ENCODE data around the gene DHX16. TPM values are rescaled to one million over a fixed set of nuclear protein-coding genes. Genes with fewer than 3 reads are reported as not detected.
A peak's percentile ranks its signal among the peaks of the same experiment; 100 is the strongest.

Gene DHX16
- total RNA-seq, 1 experiment from 2014 or later, result 32.2 TPM

DNA sequence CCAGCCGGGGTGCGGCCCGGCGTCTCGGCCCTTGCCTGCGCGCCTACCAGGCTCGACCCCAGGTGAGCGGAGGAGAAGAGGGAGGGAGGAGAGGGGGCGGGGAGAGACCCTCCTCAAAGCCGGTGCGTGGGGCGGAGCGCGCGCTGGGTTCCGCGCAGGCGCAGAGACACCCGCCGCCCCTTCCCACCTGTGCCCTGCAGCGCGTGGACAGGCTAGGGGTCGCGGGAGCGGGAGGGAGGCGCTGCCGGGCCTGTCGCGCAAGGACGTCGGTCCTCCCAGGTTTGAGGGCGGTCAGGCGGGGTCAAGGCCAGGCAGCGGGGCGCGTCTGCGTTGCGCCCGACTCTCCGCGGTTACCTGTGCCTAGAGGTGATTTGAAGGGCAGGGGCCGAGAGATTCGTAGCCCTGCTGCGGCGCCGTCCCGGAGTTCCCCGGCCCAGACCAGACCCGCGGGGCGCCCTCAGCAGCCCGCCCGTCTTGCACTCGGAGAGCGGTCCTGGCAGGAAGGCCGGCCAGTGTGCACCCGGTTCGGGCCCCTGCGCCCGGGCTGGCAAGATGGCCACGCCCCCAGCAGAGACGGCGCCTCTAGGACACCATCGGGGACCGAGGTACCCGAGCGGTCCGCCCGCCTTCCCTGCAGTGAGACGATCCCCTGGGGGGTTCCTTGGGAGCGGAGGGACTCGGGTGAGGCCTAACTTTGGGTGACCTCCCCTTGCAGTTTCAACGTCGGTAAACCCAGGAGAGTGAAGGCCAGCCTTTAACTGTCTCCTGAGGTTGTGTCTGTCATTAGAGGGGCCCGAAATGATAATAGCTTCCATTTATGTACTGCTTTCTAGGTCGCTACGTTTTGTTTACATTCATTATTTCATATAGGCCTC, 25.3 kb downstream of the DHX16 start:
- Mint-ChIP-seq H3K27ac (peak overlapping the region; percentile 74; the same call in 1 of the 2 replicates), H3K4me1 (peaks cover 21% of the 10 kb centered on the region), H3K27me3 (ENCODE audit: low read depth) (no peaks in the 10 kb centered on the region), H3K4me3 (peak overlapping the region; percentile 76), H3K36me3 (peaks cover 29% of the 10 kb centered on the region), H3K9me3 (no peaks in the 10 kb centered on the region)
- ATAC-seq, result peak; percentile 90
- ChIA-PET POLR2A (interaction anchor here (1.4 kb wide), 1 partner anchor 70 kb away, joined by 4 read pairs; the partner anchor contains the start of gene MDC1), CTCF (interaction anchor here (0.7 to 2.5 kb wide), 6 partner anchors 25 to 83 kb away, joined by 3 to 10 read pairs (median 6); partner anchors contain the start of genes DHX16 and MDC1)
- DNase-seq (ENCODE audit: low spot score), result peak; percentile 78
- TF ChIP-seq RORB (CRISPR knock-in tag; IDR thresholded peaks at IDR 0.05), result no peak
- TF ChIP-seq, protein P1, sequence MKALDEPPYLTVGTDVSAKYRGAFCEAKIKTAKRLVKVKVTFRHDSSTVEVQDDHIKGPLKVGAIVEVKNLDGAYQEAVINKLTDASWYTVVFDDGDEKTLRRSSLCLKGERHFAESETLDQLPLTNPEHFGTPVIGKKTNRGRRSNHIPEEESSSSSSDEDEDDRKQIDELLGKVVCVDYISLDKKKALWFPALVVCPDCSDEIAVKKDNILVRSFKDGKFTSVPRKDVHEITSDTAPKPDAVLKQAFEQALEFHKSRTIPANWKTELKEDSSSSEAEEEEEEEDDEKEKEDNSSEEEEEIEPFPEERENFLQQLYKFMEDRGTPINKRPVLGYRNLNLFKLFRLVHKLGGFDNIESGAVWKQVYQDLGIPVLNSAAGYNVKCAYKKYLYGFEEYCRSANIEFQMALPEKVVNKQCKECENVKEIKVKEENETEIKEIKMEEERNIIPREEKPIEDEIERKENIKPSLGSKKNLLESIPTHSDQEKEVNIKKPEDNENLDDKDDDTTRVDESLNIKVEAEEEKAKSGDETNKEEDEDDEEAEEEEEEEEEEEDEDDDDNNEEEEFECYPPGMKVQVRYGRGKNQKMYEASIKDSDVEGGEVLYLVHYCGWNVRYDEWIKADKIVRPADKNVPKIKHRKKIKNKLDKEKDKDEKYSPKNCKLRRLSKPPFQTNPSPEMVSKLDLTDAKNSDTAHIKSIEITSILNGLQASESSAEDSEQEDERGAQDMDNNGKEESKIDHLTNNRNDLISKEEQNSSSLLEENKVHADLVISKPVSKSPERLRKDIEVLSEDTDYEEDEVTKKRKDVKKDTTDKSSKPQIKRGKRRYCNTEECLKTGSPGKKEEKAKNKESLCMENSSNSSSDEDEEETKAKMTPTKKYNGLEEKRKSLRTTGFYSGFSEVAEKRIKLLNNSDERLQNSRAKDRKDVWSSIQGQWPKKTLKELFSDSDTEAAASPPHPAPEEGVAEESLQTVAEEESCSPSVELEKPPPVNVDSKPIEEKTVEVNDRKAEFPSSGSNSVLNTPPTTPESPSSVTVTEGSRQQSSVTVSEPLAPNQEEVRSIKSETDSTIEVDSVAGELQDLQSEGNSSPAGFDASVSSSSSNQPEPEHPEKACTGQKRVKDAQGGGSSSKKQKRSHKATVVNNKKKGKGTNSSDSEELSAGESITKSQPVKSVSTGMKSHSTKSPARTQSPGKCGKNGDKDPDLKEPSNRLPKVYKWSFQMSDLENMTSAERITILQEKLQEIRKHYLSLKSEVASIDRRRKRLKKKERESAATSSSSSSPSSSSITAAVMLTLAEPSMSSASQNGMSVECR (CRISPR knock-in tag; IDR thresholded peaks at IDR 0.05; ENCODE audit: borderline replicate concordance), result peak; percentile 84; the same call in 1 of the 2 replicates
- TF ChIP-seq TEAD1 (CRISPR knock-in tag; IDR thresholded peaks at IDR 0.05), result peak; percentile 64
- TF ChIP-seq ZNF532 (CRISPR knock-in tag; IDR thresholded peaks at IDR 0.05; ENCODE audit: borderline replicate concordance), result no peak
- TF ChIP-seq, protein P2, sequence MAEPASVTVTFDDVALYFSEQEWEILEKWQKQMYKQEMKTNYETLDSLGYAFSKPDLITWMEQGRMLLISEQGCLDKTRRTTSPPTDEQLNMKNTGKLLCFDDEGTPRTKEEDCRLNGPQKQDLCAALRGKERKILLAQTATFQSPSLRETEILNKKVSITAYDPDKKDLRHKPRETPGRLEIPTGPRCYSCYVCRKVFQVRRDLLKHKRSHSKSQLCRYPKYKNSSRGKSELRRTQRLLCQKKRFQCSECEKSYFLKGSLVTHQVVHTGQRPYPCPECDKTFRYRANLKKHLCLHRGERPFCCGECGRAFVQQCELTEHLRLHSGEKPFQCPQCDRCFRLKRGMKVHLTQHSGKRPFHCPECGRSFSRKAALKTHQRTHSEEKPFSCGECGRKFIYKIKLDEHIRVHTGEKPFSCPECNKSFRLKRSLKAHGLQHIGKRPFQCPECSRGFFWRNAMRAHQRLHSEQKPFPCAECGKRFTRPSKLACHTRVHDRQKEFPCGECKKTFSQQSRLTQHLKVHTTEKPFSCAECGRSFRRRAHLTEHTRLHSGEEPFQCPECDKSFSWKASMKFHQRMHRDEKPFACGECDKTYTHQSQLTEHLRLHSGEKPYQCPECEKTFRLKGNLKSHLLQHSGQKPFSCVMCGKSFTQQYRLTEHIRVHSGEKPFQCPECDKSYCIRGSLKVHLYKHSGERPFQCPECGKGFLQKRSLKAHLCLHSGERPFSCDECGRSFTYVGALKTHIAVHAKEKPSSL (CRISPR knock-in tag; conservative IDR thresholded peaks at IDR 0.05), result no peak
- TF ChIP-seq, protein P3, sequence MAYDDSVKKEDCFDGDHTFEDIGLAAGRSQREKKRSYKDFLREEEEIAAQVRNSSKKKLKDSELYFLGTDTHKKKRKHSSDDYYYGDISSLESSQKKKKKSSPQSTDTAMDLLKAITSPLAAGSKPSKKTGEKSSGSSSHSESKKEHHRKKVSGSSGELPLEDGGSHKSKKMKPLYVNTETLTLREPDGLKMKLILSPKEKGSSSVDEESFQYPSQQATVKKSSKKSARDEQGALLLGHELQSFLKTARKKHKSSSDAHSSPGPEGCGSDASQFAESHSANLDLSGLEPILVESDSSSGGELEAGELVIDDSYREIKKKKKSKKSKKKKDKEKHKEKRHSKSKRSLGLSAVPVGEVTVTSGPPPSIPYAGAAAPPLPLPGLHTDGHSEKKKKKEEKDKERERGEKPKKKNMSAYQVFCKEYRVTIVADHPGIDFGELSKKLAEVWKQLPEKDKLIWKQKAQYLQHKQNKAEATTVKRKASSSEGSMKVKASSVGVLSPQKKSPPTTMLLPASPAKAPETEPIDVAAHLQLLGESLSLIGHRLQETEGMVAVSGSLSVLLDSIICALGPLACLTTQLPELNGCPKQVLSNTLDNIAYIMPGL (CRISPR knock-in tag; IDR thresholded peaks at IDR 0.05), result peak; percentile 95
- TF ChIP-seq AFF4 (CRISPR knock-in tag; IDR thresholded peaks at IDR 0.05; ENCODE audit: borderline replicate concordance), result no peak
- no peak; the same call in 1 of the 2 replicates for TF ChIP-seq JUN (CRISPR knock-in tag; IDR thresholded peaks at IDR 0.05)
- no peak for TF ChIP-seq ZNF671 (CRISPR knock-in tag; IDR thresholded peaks at IDR 0.05)
- TF ChIP-seq NFYB (CRISPR knock-in tag; conservative IDR thresholded peaks at IDR 0.05; ENCODE audit: low read depth), result no peak
- peak; percentile 97 for TF ChIP-seq ESRRA (CRISPR knock-in tag; IDR thresholded peaks at IDR 0.05; ENCODE audit: borderline replicate concordance)
- no peak for TF ChIP-seq SMAD4 (CRISPR knock-in tag; IDR thresholded peaks at IDR 0.05)
- TF ChIP-seq FOXP1 (CRISPR knock-in tag; IDR thresholded peaks at IDR 0.05; ENCODE audit: borderline replicate concordance), result peak; percentile 64; the same call in 1 of the 2 replicates
- no peak for TF ChIP-seq ATF2 (CRISPR knock-in tag; IDR thresholded peaks at IDR 0.05; ENCODE audit: borderline replicate concordance, low read depth)
- TF ChIP-seq ZNF138 (CRISPR knock-in tag; conservative IDR thresholded peaks at IDR 0.05), result no peak
- TF ChIP-seq ZNF396 (CRISPR knock-in tag; IDR thresholded peaks at IDR 0.05; ENCODE audit: borderline replicate concordance), result no peak
- TF ChIP-seq ELF4 (CRISPR knock-in tag; IDR thresholded peaks at IDR 0.05; ENCODE audit: low read depth), result 0 out of 2 replicates have a peak, but pooled peaks have one; percentile 16
